Activated T-cell treated with anti-CD3 and anti-CD28 coated beads, Interleukin-2, amount 50 U/mL, for 72 hours (primary cell): Measurements from ENCODE around the gene CASKIN2. TPM values are rescaled to one million over a fixed set of nuclear protein-coding genes. Genes with fewer than 3 reads are reported as not detected.
A peak's percentile ranks its signal among the peaks of the same experiment; 100 is the strongest.

Source experiments
- ATAC-seq, 2 donors: fragments of 150-1000 bp; cut with Tn5 transposase; replicated peaks in 1 of 2; 2 replicates each; pipeline ENCODE4 v1.10.0; 2021; ENCODE audit warnings: moderate library complexity in 2 of 2, mild to moderate bottlenecking in 1 of 2
- DNase-seq, 2 donors: peaks; one replicate each; pipeline ENCODE4 v3.0.0; 2021 to 2022; ENCODE audit warnings: mixed read lengths in 1 of 2
- H3K27ac Mint-ChIP-seq: one replicate; pipeline ENCODE4 v1.8.0; 2022; ENCODE audit warnings: mild to moderate bottlenecking, moderate library complexity, mixed read lengths
- H3K27me3 Mint-ChIP-seq: one replicate; pipeline ENCODE4 v1.8.0; 2022; ENCODE audit warnings: low read depth, mixed read lengths
- H3K36me3 Mint-ChIP-seq, 2 donors: one replicate each; pipeline ENCODE4 v1.8.0; 2022; ENCODE audit warnings: mixed read lengths in 2 of 2, mild to moderate bottlenecking in 1 of 2; ENCODE audit not compliant: insufficient read depth in 2 of 2
- H3K4me1 Mint-ChIP-seq: one replicate; pipeline ENCODE4 v1.8.0; 2022; ENCODE audit warnings: low read depth, mixed read lengths
- H3K4me3 Mint-ChIP-seq, 2 donors: one replicate each; pipeline ENCODE4 v1.8.0; 2022; ENCODE audit warnings: mild to moderate bottlenecking in 2 of 2, mixed read lengths in 2 of 2, moderate library complexity in 2 of 2
- H3K9me3 Mint-ChIP-seq, 2 donors: one replicate each; pipeline ENCODE4 v1.8.0; 2022; ENCODE audit warnings: mixed read lengths in 2 of 2
- total RNA-seq, 2 donors: library from RNA; stranded (reverse); gene quantifications; one replicate each; pipeline ENCODE4 v1.2.3, GENCODE V29; 2022

Gene CASKIN2
- total RNA-seq, 2 donors from 2014 or later: 4.1 to 6.6 TPM

DNA sequence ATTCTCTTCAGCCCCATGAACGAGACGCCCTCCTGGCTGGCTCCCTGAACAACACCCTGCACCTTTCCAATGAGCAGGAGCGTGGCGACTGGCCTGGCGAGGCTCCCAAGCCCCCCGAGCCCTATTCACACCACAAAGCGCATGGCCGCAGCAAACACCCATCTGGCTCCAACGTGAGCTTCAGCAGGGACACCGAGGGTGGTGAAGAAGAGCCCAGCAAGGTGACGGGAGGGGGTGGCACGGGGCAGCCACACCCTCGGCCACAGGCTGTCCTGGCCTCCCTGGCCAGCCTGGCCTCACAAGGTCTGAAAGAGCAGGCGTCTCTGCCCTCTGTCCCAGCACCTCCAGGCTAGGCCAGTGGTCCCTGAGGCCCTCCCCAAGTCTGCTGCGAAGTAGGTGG is 23.7 kb downstream of the CASKIN2 start:
- Mint-ChIP-seq H3K36me3 (no peaks in the 10 kb centered on the region), H3K9me3 (peaks cover 0 to 3% of the 10 kb centered on the region in 2 donors), H3K27me3 (no peaks in the 10 kb centered on the region), H3K4me3 (no peak overlapping the region), H3K27ac (no peak overlapping the region), H3K4me1 (peaks cover 13% of the 10 kb centered on the region)
- DNase-seq: no peak
- no peak for ATAC-seq

- H3K9me3 Mint-ChIP-seq: peaks cover 0 to 3% of the 10 kb centered on the region in 2 donors
- H3K27me3 Mint-ChIP-seq: no peaks in the 10 kb centered on the region
- peaks cover 19% of the 10 kb centered on the region for H3K4me1 Mint-ChIP-seq
- no peaks in the 10 kb centered on the region for H3K36me3 Mint-ChIP-seq
- ATAC-seq (no peak), DNase-seq (no peak)
- H3K4me3 Mint-ChIP-seq: no peak overlapping the region
- H3K27ac Mint-ChIP-seq: no peak overlapping the region
These were observed 24.2 kb downstream of the CASKIN2 start for GRCh38 chr17:75490953-75491649.

DNA sequence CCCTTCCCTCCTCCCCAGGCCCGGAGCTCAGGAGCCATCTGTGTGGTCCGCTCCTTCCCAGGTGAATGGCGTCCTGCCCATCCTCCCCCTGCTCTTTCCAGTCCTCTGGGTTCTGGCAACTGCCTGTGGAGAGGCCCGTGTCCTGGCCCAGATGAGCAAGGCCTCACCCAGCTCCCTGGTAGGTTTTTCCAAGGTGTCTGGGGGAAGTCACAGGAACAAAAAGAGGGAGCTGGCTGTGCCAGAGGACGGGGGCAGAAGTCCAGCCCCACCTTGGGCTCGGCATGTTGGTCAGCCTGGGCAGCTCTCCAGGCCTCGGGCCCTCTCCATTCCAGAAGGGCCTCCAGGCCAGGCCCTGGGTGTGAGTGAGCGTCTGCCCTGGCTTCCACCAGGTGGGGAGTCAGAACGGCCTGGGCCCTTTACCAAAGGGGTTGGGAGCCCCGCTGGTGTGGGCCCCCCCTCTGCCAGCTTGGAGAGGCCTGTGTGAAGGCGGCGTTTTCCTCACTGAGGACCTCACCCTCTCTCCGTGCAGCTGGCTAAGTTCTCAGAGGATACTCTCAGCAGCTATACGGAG is 25.1 kb downstream of the CASKIN2 start:
- no peaks in the 10 kb centered on the region for H3K27me3 Mint-ChIP-seq
- no peaks in the 10 kb centered on the region for H3K36me3 Mint-ChIP-seq
- peaks cover 0 to 3% of the 10 kb centered on the region in 2 donors for H3K9me3 Mint-ChIP-seq
- H3K27ac Mint-ChIP-seq: no peak overlapping the region
- ATAC-seq: no peak
- no peak overlapping the region for H3K4me3 Mint-ChIP-seq
- H3K4me1 Mint-ChIP-seq: peaks cover 19% of the 10 kb centered on the region
- no peak for DNase-seq

DNA sequence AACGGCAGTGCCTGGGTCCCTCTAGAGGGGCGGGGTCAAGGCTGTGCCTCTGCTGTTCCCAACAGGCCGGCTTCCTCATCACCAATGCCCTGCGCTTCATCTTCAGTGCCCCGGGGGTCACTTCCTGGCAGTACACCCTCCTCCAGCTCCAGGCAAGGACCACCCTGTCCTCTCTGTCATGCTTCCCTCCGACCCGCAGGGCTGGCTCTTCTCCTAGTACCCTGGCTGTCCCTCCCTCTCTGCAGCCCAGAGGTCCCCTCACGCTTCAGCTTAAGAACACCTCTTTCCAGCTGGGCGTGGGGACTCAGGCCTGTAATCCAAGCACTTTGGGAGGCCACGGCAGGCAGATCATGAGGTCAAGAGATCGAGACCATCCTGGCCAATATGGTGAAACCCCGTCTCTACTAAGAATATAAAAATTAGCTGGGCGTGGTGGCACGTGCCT is 25.8 kb downstream of the CASKIN2 start:
- H3K27me3 Mint-ChIP-seq: no peaks in the 10 kb centered on the region
- H3K9me3 Mint-ChIP-seq: peaks cover 0 to 3% of the 10 kb centered on the region in 2 donors
- no peak overlapping the region for H3K27ac Mint-ChIP-seq
- peaks cover 19% of the 10 kb centered on the region for H3K4me1 Mint-ChIP-seq
- no peak overlapping the region for H3K4me3 Mint-ChIP-seq
- no peak for ATAC-seq
- no peak for DNase-seq
- no peaks in the 10 kb centered on the region for H3K36me3 Mint-ChIP-seq

GRCh38 chr17:75488693-75489510 is 26.4 kb downstream of the CASKIN2 start:
- Mint-ChIP-seq H3K36me3 (no peaks in the 10 kb centered on the region), H3K27ac (peak overlapping the region; percentile 79), H3K4me1 (peaks cover 19% of the 10 kb centered on the region)

GRCh38 chr17:75487351-75488070 is 27.8 kb downstream of the CASKIN2 start:
- ATAC-seq (peak; percentile 65 to 82), DNase-seq (peak; percentile 38 to 51)
- Mint-ChIP-seq H3K9me3 (peaks cover 0 to 3% of the 10 kb centered on the region in 2 donors), H3K4me1 (peaks cover 19% of the 10 kb centered on the region), H3K36me3 (no peaks in the 10 kb centered on the region), H3K27me3 (no peaks in the 10 kb centered on the region), H3K27ac (peak overlapping the region; percentile 96), H3K4me3 (peak overlapping the region; percentile 77)

More at GRCh38 chr17:75488693-75489510, 26.4 kb downstream of the CASKIN2 start:
- Mint-ChIP-seq H3K27me3 (no peaks in the 10 kb centered on the region), H3K9me3 (peaks cover 0 to 3% of the 10 kb centered on the region in 2 donors), H3K4me3 (no peak overlapping the region)
- DNase-seq: no peak
- ATAC-seq: no peak

DNA sequence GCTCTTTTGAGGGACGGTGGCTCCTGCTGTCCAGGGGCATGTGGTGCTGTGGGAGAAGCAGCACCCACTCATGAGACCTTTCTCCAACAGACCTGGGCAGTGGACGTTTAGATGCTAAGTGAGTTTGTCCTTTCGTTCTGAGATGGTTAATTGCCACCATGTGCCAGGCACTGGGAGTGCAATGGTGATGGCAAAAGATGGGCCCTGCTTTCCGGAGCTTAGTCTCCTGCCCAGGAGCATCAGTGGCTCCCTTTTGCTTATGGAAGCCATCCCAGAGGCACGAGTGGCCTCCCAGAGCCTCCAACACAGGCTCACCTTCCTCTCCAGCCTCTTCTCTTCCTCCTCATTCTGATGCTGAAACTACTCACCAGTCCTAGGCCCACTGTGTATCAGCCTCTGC is 28.4 kb downstream of the CASKIN2 start:
- H3K4me1 Mint-ChIP-seq: peaks cover 19% of the 10 kb centered on the region
- H3K36me3 Mint-ChIP-seq: no peaks in the 10 kb centered on the region
- DNase-seq (no peak), ATAC-seq (peak in 1 of 2 donors; percentile 6)
- peak overlapping the region in 1 of 2 donors; percentile 77 for H3K4me3 Mint-ChIP-seq
- no peaks in the 10 kb centered on the region for H3K27me3 Mint-ChIP-seq
- H3K27ac Mint-ChIP-seq: peak overlapping the region; percentile 96
- peaks cover 0 to 3% of the 10 kb centered on the region in 2 donors for H3K9me3 Mint-ChIP-seq

DNA sequence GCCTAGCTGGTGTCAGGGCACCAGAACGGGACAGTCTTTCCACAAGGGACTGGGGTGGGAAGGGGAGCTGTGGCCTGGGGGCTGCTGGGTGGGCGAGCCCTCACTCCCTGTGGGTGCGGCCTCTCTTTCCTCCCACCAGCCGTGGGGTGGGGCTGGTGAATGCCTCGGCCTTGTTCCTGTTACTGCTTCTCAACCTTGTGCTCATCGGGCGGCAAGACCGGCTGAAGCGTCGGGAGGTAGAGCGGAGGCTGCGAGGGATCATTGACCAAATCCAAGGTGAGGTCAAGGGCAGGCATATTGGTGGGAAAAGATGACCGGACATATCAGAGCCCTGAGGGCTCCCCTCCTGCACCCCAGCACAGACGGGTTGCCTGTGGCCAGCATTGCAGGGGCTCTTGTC is 29.2 kb downstream of the CASKIN2 start:
- Mint-ChIP-seq H3K9me3 (peaks cover 0 to 3% of the 10 kb centered on the region in 2 donors), H3K27ac (no peak overlapping the region), H3K27me3 (no peaks in the 10 kb centered on the region), H3K4me1 (peaks cover 19% of the 10 kb centered on the region), H3K36me3 (no peaks in the 10 kb centered on the region), H3K4me3 (peak overlapping the region in 1 of 2 donors; percentile 50)
- DNase-seq (no peak), ATAC-seq (no peak)

DNA sequence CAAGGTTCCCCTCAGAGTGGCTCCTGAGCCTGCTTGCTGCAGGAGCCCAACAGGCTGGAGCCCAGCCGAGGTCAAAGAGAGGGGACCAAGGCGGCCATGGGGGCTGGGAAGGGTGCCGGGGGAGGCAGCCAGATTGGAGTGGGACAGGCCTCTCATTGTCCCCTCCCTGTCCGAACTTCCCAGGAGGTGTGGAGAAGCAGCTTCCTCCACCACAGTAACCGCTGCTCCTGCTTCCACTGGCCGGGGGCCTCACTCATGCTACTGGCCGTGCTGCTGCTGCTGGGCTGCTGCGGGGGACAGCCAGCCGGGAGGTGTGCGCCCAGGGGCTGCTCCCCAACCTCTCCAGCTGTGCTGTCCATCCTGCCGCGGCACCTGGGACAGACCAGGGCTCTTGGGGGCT is 29.6 kb downstream of the CASKIN2 start:
- Mint-ChIP-seq H3K27me3 (no peaks in the 10 kb centered on the region), H3K9me3 (peaks cover 0 to 3% of the 10 kb centered on the region in 2 donors), H3K4me1 (peaks cover 21% of the 10 kb centered on the region), H3K4me3 (no peak overlapping the region), H3K36me3 (no peaks in the 10 kb centered on the region), H3K27ac (no peak overlapping the region)
- ATAC-seq: no peak
- DNase-seq: no peak

- no peaks in the 10 kb centered on the region for H3K36me3 Mint-ChIP-seq
- H3K4me1 Mint-ChIP-seq: peaks cover 17% of the 10 kb centered on the region
- no peak for ATAC-seq
- H3K27me3 Mint-ChIP-seq: no peaks in the 10 kb centered on the region
- H3K4me3 Mint-ChIP-seq: no peak overlapping the region
- H3K9me3 Mint-ChIP-seq: peaks cover 0 to 2% of the 10 kb centered on the region in 2 donors
- no peak for DNase-seq
- no peak overlapping the region for H3K27ac Mint-ChIP-seq
These were observed 33.0 kb downstream of the CASKIN2 start for GRCh38 chr17:75482098-75482942.

DNA sequence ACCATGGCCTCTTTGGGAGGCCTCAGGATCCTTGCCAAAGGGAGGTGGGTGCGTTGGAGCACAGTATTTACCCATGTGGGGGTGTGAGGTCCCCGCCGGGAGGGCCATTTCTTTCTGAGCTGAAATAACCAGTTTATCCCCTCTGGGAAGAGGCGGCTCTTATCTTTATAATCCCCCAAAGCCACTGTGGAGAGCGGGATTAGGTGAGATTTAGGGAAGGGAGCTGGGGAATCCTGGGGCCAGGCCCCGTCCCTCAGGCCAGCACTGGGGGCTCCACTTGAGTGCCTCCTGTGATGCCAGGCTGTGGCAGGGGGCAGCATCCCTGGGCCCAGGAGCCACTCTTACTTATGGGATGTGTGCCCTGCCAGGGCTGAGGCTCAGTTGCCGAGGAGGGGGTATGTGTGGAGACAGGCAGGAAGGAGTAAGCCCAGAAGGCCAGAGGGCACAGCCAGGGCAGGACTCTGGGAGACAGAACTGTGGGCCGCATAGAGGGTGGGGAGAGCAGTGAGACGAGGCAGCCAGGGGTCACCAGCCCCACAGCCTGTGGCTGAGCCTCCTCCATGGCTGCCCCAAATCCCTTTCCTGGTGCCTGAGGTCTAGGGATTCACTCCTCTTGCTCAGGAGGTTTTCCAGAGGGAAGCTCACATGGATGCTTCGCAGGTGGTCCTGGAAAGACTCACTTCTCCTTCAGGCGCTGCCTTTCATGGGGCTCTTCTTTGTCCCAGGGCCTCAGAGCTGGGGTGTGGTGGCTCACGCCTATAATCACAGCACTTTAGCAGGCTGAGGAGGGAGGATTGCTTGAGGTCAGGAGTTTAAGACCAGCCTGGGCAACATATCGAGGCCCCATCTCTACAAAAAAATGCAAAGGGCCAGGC is 33.9 kb downstream of the CASKIN2 start:
- no peaks in the 10 kb centered on the region for H3K36me3 Mint-ChIP-seq
- H3K27ac Mint-ChIP-seq: no peak overlapping the region
- no peak for ATAC-seq
- DNase-seq: no peak
- peaks cover 11% of the 10 kb centered on the region for H3K4me1 Mint-ChIP-seq
- H3K9me3 Mint-ChIP-seq: no peaks in the 10 kb centered on the region
- H3K4me3 Mint-ChIP-seq: no peak overlapping the region
- H3K27me3 Mint-ChIP-seq: no peaks in the 10 kb centered on the region
